ENCODE results near the gene HARBI1. TPM values are rescaled to one million over a fixed set of nuclear protein-coding genes. Genes with fewer than 3 reads are reported as not detected.
A peak's percentile ranks its signal among the peaks of the same experiment; 100 is the strongest.

Gene HARBI1
- total RNA-seq, 1 experiment from 2014 or later, result 4.4 TPM

GRCh38 chr11:46593550-46594373, 23.3 kb downstream of the HARBI1 start, which contains the start of gene AMBRA1 (continued):
- no peak for TF ChIP-seq HMGXB4 (CRISPR knock-in tag; IDR thresholded peaks at IDR 0.05)
- no peak; the same call in 1 of the 2 replicates for TF ChIP-seq CREM (CRISPR knock-in tag; IDR thresholded peaks at IDR 0.05)
- no peak for TF ChIP-seq AR (CRISPR knock-in tag; IDR thresholded peaks at IDR 0.05)
- no peak; the same call in 1 of the 2 replicates for TF ChIP-seq GABPB1 (CRISPR knock-in tag; IDR thresholded peaks at IDR 0.05)
- TF ChIP-seq ZNF121 (CRISPR knock-in tag; IDR thresholded peaks at IDR 0.05), result no peak
- no peak for TF ChIP-seq NR1H2 (CRISPR knock-in tag; IDR thresholded peaks at IDR 0.05)
- TF ChIP-seq, protein P1, sequence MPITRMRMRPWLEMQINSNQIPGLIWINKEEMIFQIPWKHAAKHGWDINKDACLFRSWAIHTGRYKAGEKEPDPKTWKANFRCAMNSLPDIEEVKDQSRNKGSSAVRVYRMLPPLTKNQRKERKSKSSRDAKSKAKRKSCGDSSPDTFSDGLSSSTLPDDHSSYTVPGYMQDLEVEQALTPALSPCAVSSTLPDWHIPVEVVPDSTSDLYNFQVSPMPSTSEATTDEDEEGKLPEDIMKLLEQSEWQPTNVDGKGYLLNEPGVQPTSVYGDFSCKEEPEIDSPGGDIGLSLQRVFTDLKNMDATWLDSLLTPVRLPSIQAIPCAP (CRISPR knock-in tag; IDR thresholded peaks at IDR 0.05), result no peak
- no peak for TF ChIP-seq USF2 (CRISPR knock-in tag; IDR thresholded peaks at IDR 0.05)
- TF ChIP-seq TP53 (CRISPR knock-in tag; IDR thresholded peaks at IDR 0.05), result no peak
- TF ChIP-seq, protein P2, sequence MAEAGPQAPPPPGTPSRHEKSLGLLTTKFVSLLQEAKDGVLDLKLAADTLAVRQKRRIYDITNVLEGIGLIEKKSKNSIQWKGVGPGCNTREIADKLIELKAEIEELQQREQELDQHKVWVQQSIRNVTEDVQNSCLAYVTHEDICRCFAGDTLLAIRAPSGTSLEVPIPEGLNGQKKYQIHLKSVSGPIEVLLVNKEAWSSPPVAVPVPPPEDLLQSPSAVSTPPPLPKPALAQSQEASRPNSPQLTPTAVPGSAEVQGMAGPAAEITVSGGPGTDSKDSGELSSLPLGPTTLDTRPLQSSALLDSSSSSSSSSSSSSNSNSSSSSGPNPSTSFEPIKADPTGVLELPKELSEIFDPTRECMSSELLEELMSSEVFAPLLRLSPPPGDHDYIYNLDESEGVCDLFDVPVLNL (CRISPR knock-in tag; IDR thresholded peaks at IDR 0.05; ENCODE audit: borderline replicate concordance, low read depth), result no peak
- TF ChIP-seq NFE2L1 (CRISPR knock-in tag; IDR thresholded peaks at IDR 0.05), result no peak
- TF ChIP-seq HMGA2 (CRISPR knock-in tag; IDR thresholded peaks at IDR 0.05), result no peak
- no peak; the same call in 1 of the 2 replicates for TF ChIP-seq ZNF317 (CRISPR knock-in tag; IDR thresholded peaks at IDR 0.05; ENCODE audit: borderline replicate concordance, low read depth)
- TF ChIP-seq NR3C1 (CRISPR knock-in tag; conservative IDR thresholded peaks at IDR 0.05; ENCODE audit: low read depth), result no peak
- TF ChIP-seq, protein P3, sequence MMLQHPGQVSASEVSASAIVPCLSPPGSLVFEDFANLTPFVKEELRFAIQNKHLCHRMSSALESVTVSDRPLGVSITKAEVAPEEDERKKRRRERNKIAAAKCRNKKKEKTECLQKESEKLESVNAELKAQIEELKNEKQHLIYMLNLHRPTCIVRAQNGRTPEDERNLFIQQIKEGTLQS (CRISPR knock-in tag; conservative IDR thresholded peaks at IDR 0.05), result no peak
- no peak for TF ChIP-seq ESRRA (CRISPR knock-in tag; IDR thresholded peaks at IDR 0.05; ENCODE audit: borderline replicate concordance)
- TF ChIP-seq KAT7 (CRISPR knock-in tag; IDR thresholded peaks at IDR 0.05; ENCODE audit: borderline replicate concordance), result no peak; the same call in 1 of the 2 replicates
- no peak for TF ChIP-seq ZBTB21 (CRISPR knock-in tag; IDR thresholded peaks at IDR 0.05; ENCODE audit: borderline replicate concordance)
- TF ChIP-seq GTF2I (CRISPR knock-in tag; conservative IDR thresholded peaks at IDR 0.05), result no peak
- TF ChIP-seq TEAD4 (CRISPR knock-in tag; IDR thresholded peaks at IDR 0.05), result 0 out of 2 replicates have a peak, but pooled peaks have one; percentile 15
- peak; percentile 64 for TF ChIP-seq TEAD1 (CRISPR knock-in tag; IDR thresholded peaks at IDR 0.05)
- TF ChIP-seq FOXK1 (CRISPR knock-in tag; IDR thresholded peaks at IDR 0.05), result peak; percentile 89
- TF ChIP-seq CTCF (IDR thresholded peaks at IDR 0.05), result no peak
- TF ChIP-seq, protein P4, sequence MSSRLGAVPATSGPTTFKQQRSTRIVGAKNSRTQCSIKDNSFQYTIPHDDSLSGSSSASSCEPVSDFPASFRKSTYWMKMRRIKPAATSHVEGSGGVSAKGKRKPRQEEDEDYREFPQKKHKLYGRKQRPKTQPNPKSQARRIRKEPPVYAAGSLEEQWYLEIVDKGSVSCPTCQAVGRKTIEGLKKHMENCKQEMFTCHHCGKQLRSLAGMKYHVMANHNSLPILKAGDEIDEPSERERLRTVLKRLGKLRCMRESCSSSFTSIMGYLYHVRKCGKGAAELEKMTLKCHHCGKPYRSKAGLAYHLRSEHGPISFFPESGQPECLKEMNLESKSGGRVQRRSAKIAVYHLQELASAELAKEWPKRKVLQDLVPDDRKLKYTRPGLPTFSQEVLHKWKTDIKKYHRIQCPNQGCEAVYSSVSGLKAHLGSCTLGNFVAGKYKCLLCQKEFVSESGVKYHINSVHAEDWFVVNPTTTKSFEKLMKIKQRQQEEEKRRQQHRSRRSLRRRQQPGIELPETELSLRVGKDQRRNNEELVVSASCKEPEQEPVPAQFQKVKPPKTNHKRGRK (CRISPR knock-in tag; IDR thresholded peaks at IDR 0.05; ENCODE audit: borderline replicate concordance), result no peak
- no peak for TF ChIP-seq ZNF416 (CRISPR knock-in tag; IDR thresholded peaks at IDR 0.05)
- no peak for TF ChIP-seq MXD4 (CRISPR knock-in tag; IDR thresholded peaks at IDR 0.05; ENCODE audit: borderline replicate concordance)
- TF ChIP-seq ZNF138 (CRISPR knock-in tag; conservative IDR thresholded peaks at IDR 0.05), result no peak
- no peak for TF ChIP-seq SOX15 (CRISPR knock-in tag; IDR thresholded peaks at IDR 0.05)
- TF ChIP-seq CREB1 (CRISPR knock-in tag; IDR thresholded peaks at IDR 0.05), result no peak
